NCI-H510A treated with DMSO at 0.1 percent for 48 hours (cell line): ENCODE results near the gene KCNN3.

Experiments used
- DNase-seq: peaks from one replicate; lab custom pipeline; 2025; lab: John Stamatoyannopoulos, UW

Gene KCNN3

DNA sequence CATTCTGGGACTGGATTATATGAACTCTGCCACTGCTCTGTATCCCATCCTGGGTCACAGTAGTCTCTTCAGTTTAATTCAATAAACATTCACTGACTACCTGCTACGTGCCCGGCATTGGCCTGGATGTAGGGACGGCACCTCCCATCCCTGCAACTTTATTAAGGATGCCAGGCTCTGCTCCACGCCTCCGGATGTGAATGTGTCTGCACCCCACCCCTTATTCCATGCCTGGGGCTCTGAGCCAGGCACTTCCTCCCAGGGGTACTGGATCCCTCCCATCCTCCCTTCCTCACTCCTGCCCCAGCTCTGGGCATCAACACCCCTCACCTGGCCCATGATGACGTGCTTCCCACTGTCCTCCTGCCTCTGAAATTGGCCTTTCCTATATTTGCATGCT lies 53.7 kb downstream of the KCNN3 start:
- DNase-seq = no peak

DNA sequence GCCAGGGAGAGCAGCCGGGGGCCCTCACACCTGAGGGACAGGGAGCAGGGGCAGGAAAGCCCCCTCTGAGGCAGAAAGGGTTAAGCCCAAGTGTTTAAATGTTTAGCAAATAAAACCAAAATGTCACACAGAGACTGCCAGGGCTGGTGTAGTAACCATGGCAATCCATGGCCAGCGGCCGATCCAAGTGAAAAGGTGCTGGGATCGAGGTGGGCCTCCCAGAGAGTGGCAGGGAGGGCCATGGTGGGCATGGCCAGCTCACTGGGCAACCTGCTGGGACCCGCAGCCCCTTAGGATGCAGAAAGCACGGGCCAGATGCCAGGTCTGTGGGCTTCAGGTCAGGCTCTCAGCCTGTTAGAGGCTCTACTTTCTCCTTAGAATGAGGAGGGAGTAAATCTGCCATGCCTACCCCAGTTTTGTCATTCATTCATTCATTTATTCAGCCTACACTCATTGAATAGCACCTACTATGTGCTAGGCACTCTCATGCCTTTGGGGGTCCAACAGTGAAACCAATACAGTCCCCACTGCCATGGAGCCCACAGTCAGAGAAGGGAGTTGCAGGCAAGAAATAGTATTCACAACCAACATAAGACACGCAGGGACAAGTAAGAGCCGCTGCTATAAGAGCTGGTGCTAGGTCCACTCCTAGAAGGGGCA lies 56.1 kb downstream of the KCNN3 start:
- no peak for DNase-seq

DNA sequence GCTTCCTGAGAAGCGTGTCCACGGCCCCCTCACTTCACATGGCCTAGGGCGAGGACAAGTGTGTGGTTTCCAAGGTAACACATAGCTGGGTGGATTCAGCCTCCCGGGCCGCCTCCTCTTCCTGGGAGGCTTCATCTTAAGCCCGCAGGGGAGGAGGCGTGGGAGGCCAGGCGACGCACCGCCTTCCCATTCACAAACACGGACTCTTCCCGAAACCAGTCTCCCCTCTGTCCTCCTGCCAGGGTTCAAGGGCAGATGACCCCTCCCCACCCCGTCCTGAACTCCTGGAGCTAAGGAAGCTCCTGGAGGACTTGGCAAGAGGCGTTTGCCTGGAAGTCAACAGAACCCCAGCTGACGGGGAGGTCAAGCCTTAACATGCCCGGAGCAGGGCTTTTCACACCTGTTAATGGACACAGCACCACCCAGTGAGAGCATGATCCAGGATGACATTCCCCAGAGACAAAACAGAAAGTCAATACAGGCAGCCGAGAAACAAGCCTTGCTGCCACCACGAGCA lies 56.7 kb downstream of the KCNN3 start:
- peak; percentile 85 for DNase-seq

DNA sequence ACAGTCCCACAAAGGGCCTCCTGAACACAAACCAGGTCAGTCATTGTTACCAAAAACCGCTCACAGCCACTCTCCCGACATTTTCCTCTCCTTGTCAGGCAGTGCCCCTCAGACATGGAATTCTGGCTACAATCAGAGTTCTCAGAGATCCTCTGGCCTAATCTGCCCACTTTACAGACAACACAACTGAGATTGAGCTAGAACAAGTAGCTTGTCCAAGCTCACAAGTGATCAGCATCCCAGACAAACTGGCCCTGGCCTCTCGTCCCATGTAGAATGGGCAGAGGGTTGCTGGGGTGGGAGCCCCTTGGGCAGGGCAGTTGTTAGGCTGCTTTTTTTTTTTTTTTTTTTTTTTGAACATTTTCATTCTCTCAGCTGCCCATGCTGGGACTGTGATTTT lies 57.2 kb downstream of the KCNN3 start:
- no peak for DNase-seq

DNA sequence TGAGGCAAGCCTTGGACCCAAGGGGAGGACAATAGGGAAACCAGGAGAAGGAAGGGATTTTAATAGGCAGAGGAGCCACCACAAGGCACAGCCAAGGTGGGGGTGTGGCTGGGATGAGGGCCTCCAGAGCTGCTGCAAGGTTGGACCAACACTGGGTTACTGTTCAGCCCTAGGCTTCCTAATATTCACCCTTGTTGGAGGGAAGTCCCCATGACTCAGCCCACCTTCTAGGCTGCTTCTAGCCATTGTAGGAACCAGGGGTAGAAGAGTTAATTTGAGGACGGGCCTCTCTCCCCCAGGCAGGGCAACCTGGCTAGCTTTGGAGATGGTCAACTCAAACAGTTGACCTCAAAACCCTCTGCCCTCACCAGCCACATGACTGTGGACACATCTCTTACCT lies 59.5 kb downstream of the KCNN3 start:
- DNase-seq = no peak

DNA sequence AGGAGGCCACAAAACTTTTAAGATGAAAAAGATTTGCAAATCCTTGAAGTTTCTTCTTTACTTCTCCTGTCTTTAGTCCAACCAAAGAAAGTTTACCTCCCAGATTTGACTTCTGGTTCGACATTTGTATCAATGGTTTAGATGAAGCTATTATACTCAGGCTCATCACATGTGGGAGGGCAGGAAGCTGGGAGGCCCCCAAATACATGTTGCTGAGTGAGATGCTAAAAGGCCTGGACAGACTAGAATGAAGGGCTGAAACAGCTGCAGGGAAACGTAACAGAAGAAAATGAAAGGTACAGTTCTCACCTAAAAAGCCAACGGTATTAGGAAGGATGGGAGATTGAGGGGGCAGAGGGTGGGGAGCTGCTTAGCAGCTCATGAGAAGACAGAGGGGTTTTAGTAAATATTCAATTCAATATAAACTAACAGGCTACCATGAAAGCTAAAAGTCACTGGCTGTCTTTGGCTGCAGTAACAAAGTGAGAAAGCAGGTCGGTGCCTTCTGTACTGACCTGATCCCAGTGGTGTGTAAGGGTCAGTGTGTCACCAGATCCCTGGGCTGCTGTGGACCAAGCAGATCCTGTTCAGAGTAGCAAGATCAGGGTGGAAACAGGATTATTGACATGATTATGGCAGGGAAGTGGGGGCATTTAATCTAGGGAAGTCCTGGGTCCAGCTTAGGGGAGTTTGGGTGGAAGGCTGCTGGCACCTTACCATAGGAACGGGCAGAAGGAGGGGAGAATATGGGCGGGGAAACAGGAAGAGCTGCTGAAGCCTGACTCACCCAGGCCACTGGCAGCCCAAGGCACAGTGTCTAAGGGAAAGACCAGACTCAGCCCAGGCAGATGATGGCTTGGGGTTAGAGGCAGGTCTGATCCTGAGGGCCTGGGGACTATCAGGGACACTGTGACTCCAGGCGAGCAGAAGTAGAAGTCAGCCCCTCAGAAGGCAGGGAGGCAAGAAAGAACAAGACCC lies 60.4 kb downstream of the KCNN3 start:
- no peak for DNase-seq

DNA sequence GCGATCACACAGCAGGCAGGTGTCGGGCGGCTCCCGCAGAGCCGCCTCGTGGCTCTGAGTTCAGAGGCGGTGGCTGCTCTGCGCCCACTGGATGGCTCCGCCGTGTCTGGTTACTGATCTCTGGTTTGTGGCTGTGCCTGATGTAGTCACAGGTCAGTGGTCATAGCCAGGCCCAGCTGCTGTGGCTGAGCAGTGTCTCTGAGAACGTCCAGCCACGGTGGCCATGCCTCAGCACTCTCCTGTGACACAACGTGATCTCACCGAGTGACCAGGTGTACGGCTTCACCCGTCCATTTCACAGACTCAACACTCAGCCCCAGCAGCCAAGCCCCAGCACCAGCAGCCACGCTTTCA lies 61.2 kb downstream of the KCNN3 start:
- no peak for DNase-seq

DNA sequence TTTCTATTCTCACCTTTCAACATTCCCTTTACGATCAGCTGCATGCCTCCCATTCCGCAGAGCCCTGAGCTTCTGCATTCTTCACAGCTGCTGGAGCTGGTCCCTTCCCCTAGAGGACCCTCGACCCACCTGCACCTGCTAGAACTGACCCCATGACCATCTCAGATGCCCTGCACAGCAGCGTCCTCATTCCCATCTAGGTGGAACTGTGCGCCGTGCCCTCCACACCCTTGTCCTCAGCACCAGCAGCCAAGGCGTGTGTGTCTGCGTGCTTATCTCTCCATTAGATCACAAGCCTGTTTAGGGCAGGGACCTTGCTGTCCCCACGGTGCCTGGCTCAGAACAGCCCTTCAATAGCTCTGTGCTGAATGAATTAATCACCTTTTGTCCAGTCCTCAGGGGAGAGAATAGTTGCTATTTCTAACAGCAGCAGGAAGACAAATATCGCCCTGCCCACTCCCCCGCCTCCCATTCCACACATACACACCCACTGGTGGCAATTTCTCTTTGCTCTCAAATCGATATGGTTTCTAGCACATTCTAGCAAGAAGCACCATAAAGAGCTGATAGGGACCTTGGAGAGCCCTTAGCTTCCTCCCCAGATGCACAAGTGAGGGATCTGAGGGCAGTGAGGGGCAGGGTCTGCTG lies 61.7 kb downstream of the KCNN3 start:
- DNase-seq = no peak

DNA sequence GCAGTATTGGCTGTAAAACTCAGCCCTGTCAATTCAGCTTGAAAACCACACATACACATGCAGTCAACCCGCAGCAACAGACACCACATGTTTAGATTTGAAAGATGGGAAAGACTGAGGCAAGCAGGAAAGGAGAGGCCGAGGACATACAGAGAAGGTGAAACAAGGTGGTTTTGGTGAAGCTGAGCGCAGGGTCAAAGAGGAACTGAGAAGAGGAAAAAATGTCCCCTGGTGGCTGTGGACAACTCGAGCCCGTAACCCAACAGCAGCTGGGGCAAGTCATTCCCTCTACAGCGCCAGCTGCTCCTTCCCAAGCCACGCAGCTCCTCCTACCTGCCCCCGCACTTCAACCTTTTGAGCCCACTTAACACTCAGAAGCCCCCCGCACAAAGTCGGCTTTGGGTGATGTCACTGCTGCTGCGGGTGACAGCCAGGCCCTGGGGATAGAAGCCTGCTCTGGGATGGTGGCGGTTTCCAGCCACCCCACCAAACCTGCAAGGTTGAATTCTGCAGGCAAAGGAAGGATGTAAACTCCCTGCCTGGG lies 63.0 kb downstream of the KCNN3 start:
- no peak for DNase-seq

DNA sequence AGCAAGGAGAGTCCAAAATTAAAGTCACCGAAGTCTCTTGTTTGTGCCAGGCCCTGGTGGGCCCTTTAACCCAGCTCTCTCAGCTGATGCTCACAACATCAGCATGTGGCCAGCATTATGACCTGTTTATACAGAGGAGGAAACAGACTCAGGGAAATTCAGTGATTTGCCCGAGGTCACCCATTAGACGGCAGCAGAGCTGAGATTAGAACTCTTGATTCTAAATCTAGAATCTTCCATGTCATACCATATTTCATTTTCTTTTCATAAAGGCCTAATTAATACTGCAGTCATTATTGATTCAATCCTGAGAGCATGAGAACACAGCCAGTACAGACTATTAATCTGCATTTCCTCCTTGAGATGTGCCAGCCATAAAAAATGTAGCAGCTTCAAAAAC lies 63.7 kb downstream of the KCNN3 start:
- DNase-seq = no peak

DNA sequence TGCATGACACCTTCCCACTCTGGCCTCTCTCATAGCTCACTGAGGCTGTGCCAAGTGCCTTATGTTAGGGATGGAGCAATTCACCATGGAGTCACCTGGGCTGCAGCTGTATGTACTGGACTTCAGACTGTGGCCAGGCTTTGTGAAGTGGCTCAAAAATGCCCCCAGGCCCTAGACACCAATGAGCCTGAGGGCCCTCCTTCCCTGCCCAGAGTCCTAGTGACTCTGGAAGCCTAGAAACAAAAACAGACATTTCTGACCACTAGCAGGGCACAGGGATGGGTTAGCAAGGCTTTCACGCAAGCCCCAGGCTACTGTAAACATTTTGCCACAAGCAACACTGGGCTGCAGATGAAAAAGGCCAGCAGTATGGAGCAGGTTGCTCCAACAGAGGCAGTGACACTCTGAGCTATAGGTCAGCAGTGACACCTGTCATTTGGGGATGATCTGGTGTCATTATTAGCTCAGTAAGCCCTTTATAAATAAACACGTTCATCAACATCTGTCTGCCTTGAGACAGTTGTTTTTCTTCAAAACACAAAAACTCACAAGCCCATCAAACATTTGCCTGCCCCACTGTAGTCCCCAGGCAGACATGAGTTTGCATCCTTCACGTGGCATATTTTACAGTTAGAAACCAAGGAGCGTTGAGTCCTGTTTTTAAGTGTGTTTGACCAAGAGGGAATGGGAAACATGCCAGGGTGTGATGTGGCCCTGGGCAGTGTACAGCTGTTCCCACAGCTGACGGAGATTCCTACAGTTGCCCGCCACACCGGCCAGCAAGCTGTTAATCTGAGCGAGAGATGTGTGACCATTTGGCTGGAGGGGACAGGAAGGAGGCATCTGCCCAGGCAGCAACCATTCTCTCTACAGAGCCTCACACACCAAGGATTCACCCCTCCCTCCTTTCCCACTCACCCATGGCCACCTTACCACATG lies 66.8 kb downstream of the KCNN3 start:
- DNase-seq = no peak

DNA sequence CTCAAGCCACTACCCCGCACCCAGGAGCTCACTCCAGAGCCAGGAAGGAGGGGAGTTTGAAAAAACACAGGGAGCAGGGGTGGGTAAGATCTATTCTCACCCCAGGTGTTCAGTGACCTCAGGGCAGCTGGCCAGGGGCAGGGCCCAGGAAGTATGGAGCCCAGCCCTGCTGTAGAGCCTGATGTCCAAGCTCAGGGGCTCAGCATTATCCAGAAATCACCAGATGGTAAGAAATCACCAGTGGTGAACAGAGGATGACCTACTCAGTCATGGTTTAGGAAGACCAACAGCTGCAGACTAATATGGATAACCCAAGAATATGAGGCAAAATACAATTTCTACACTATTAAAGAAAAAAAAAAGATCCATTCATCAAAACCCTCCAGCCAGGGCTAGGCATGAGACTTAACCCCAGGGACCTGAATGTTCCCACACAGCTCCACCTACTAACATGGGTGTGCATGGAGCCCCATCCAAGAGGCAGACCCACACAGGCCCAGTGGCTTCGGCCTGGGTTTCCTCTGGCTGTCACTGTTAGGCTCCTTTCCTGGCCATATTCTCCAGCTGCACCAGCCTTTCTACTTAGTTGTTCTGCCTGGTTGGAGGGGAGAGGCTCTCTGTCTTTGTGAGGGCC lies 67.6 kb downstream of the KCNN3 start:
- DNase-seq = no peak

DNA sequence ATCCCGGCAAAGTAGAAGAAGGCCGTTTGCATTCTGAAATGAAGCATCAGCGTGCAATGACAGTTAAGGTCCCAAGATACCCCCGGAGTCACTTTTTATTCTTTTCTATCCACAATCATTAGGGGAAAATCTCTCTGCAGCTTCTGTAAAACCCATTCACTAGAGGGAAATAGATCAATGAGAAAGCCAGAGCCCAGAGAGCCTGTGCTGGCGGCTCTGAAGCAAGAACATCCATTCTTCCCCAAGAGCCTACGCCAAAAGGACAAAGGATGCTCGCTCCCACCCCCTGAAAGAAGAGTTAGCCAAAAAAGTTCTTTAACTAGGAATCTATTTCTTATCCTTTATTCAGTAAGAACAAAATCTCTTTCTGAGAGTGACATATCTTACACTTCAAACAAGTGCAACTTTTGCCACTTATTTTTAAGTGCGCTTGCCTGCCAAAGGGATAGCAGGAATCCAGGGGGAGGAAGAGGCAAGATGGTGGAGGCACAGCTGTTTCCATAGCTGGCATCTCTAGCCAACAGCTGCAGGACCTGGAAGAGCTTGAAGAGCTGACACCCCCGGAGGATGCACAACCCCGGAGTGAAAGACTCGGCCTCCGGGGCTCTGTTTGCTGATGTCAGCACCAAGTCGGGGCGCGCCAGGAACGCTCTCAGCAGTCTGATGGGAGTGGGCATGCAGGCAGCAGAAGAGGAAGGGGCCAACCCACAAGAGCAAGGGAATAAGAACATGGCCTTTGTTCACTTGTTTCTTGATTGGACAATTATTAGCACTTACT lies 68.7 kb downstream of the KCNN3 start:
- DNase-seq = no peak

DNA sequence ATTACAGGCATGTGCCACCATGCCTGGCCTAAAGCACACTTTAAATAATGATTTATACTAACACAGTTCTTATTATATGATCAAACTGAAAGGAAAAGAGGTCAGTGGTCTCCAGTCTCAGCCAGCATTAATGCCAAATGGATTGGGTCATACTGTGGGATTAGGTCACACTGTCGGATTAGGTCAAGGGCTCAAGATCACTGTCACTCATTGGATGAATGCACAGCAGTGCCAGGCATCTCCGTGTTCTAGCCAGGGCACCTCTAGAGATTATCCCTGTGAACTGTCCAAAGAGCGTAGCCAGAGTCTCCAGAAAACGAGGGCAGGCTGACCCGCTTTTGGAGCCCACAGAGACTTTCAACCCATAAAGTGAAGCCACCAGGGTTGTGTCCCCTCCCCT lies 70.9 kb downstream of the KCNN3 start:
- DNase-seq = no peak

DNA sequence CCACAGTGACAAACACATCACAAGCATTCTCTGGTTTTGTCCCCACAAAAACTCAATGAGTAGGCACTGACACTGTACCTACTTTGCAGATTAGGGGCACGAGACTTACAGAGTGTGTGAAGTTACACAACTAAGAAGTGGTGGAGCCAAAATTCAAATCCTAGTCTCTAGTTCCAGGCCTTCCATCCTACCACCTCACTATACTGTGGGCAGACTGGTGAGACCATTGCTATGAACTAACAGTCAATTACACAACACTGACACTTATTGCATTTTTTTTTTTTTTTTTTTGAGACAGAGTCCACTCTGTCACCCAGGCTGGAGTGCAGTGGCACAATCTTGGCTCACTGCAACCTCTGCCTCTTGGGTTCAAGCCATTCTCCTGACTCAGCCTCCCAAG lies 71.4 kb downstream of the KCNN3 start:
- no peak for DNase-seq

DNA sequence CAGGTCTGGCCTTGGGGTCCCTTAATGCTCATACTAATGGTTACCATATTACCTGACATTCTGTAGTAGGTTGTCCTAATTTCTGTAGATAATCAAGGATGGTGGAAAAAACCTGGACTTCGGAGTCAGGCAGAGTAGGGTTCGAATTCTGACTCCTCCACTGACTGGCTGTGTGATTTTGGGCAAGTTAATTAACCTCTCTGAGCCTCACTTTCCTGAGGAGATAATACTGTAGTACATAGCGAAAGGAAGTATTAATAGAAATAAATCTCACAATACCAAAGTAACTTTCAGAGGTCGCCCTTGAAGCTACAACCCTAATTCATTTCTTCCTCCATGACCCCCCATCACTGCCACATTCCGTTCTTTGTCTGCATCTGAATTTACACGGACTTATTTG lies 72.9 kb downstream of the KCNN3 start:
- no peak for DNase-seq

DNA sequence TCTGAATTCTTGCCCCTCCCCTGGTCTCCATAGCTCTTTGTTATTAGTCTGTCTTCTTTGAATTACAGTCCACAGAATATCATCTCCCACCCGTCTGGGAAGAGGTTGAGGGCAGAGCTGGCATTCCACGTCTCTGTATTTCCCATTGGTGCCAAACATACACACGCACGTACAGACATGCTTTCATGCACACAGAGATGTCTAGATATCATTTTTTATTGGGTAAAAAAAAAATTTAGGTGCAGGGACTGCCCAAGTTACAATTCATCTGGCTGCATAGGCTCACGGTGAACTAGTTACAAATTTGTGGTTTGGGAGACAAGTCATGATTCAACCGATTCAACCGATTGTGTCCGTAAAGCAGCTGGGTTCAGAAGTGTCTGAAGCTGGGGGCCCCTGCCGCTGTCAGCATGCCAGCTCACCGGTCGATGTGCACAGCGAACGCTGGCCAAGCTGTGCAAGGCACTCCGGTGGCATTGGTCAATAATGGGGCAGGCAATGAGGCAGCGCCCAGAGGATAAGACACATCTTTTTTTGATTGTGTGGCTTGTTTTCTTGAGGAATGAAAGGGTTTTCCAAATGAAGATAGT lies 73.7 kb downstream of the KCNN3 start:
- no peak for DNase-seq

DNA sequence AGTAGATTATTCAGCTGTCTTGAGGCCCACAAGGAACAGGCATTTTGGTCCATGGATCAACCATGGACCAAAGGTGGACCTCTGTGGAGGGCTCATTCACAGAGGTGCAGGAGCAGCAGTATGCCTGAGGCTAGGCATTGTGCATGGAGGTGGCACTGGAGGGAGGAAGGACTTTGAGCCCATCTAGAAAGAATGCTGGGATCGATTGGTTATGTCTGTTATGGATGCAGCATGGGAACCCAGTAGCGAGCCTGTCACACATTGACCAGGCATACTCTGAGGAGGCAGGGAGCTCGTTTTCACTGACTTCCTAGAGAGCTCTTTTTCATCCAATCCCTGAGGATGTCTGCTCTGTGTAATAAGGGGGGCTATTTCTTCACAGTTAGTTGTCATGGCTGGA lies 75.5 kb downstream of the KCNN3 start:
- DNase-seq = no peak

DNA sequence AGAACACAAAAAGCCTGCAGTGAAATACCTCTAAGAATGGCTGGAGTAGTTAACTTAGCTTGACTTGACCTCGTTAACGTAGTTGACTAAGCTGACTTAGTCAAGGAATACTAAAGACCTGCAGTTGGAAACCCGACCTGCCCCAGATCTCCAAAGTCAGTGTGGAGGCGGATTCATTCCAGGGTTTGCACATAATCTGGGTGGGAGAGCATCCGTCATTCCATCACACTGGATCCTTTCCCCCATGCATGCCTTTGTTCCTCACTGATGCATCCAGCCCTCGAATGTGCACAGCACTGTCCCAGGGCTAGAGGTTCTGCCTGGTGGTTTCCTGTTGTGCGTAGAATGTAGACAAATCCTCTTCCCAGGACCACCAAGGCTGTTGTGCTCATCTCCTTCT lies 76.4 kb downstream of the KCNN3 start:
- DNase-seq = no peak

DNA sequence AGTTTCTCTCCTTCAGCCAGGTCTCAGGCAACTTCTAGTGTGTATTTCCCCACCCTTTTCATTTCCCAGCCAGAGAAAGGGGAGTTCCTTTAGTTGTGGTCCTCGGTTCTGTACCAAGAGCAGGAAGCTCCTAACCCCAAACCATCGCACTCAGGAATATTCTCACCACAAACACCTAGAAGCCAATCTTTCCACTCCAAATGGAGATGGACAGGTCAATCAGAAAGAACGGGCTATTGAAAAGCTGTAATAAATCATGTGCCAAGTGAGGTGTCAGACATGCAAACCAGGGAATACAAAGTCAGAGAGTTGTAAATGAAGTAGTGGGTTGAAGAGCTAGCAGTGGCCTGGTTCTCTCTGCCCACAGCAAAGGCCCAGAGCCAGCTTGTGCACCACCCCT lies 77.2 kb downstream of the KCNN3 start:
- DNase-seq = no peak
